A673 (cell line): ENCODE results near the gene SPRED3. TPM values are rescaled to one million over a fixed set of nuclear protein-coding genes. Genes with fewer than 3 reads are reported as not detected.
"Not testable (repeated sequence)": the region's sequence is repeated elsewhere in the genome, so short reads cannot be mapped to it uniquely, and the experiment has no call there.

Experiments
- BruUV-seq: library from RNA; stranded (reverse); fragments of 400-500 nt; replicated peaks from 2 replicates; lab custom pipeline; 2021; lab: Mats Ljungman, UMichigan
- CTCF ChIA-PET: fragments of 300-600 bp; sonication (Branson Sonifier 250); formaldehyde crosslinking; loops from one replicate; lab custom pipeline; 2022; ENCODE audit warnings: antibody characterized with exemption; lab: Charles Lee
- POLR2A ChIA-PET: fragments of 300-600 bp; sonication (Branson Sonifier 250); formaldehyde crosslinking; loops from one replicate; lab custom pipeline; 2022; ENCODE audit warnings: antibody characterized with exemption; ENCODE audit not compliant: low non-redundant PET; lab: Charles Lee
- DNase-seq: peaks from one replicate; pipeline ENCODE4 v3.0.0-alpha.2; 2015; ENCODE audit warnings: low spot score
- H3K27ac ChIP-seq: fragments of 200-600 bp; sonication (generic); 2 replicates; pipeline ENCODE4 v1.5.1; 2016; ENCODE audit warnings: mixed run types, low read depth, mild to moderate bottlenecking, mixed read lengths, antibody characterized with exemption, low read length; ENCODE audit not compliant: poor library complexity, severe bottlenecking
- H3K27me3 ChIP-seq: fragments of 200-600 bp; sonication (generic); replicated peaks from 2 replicates; pipeline ENCODE4 v1.6.1; 2017; ENCODE audit warnings: mixed run types, low read depth, mild to moderate bottlenecking, mixed read lengths, antibody characterized with exemption, low read length; ENCODE audit not compliant: insufficient read depth, poor library complexity
- H3K36me3 ChIP-seq: fragments of 200-600 bp; sonication (generic); 2 replicates; pipeline ENCODE4 v1.6.1; 2016; ENCODE audit warnings: mixed run types, mild to moderate bottlenecking, mixed read lengths, antibody characterized with exemption, low read length; ENCODE audit not compliant: insufficient read depth, poor library complexity, severe bottlenecking
- H3K4me1 ChIP-seq: fragments of 200-600 bp; sonication (generic); 2 replicates; pipeline ENCODE4 v1.6.1; 2017; ENCODE audit warnings: mixed run types, mild to moderate bottlenecking, mixed read lengths, antibody characterized with exemption, low read length; ENCODE audit not compliant: insufficient read depth, poor library complexity, severe bottlenecking
- H3K4me3 ChIP-seq: fragments of 200-600 bp; sonication (generic); 2 replicates; pipeline ENCODE4 v1.5.1; 2016; ENCODE audit warnings: low read depth, mixed run types, mild to moderate bottlenecking, mixed read lengths, low read length; ENCODE audit not compliant: poor library complexity, severe bottlenecking
- H3K9me3 ChIP-seq: fragments of 200-600 bp; sonication (generic); 2 replicates; pipeline ENCODE4 v1.6.1; 2016; ENCODE audit warnings: mixed run types, low read depth, mild to moderate bottlenecking, mixed read lengths, antibody characterized with exemption, low read length; ENCODE audit not compliant: poor library complexity, severe bottlenecking
- CTCF ChIP-seq: fragments of 300-800, 200-600 bp; sonication (generic); conservative IDR thresholded peaks from 2 replicates; pipeline ENCODE4 v1.5.1; 2017; ENCODE audit warnings: low read depth, mild to moderate bottlenecking, antibody characterized with exemption, low read length, moderate library complexity, mixed read lengths
- EZH2 ChIP-seq: fragments of 200-600 bp; sonication (generic); IDR thresholded peaks from 2 replicates; pipeline ENCODE4 v1.6.1; 2017; ENCODE audit warnings: borderline replicate concordance, low read depth, mild to moderate bottlenecking, mixed read lengths, antibody characterized with exemption, low read length; ENCODE audit not compliant: poor library complexity, severe bottlenecking
- intact Hi-C: fragments of 100-400 bp; cut with micrococcal nuclease; formaldehyde crosslinking; loops from one replicate; pipeline ENCODE4 v1.10.0; 2022; ENCODE audit not compliant: unreplicated experiment
- total RNA-seq: library from RNA; stranded (reverse); gene quantifications from 2 replicates; pipeline ENCODE4 v1.2.3, GENCODE V29; 2021

The SPRED3 gene
- total RNA-seq, 1 experiment from 2014 or later, result 6.2 TPM

- DNase-seq, result no peak
- Histone ChIP-seq H3K9me3 (no peaks in the 10 kb centered on the region), H3K4me3 (no peak overlapping the region), H3K27me3 (no peaks in the 10 kb centered on the region), H3K36me3 (no peaks in the 10 kb centered on the region), H3K27ac (no peak overlapping the region), H3K4me1 (no peaks in the 10 kb centered on the region)
- intact Hi-C loops, result loop anchor here (10.0 kb wide), 1 partner anchor 170 kb away; no protein-coding TSS in a partner anchor
- CTCF ChIA-PET, result no interaction called here
- POLR2A ChIA-PET, result no interaction called here
- BruUV-seq, result no TSS peak
- TF ChIP-seq CTCF (no peak), EZH2 (no peak)
These were observed 16.4 kb downstream of the SPRED3 start for GRCh38 chr19:38404858-38405257.

- no peak overlapping the region for H3K4me3 ChIP-seq
- ChIA-PET POLR2A (no interaction called here), CTCF (no interaction called here)
- intact Hi-C loops, result loop anchor here (10.0 kb wide), 1 partner anchor 170 kb away; no protein-coding TSS in a partner anchor
- H3K27ac ChIP-seq, result no peak overlapping the region
- no peak for DNase-seq
- TF ChIP-seq CTCF (no peak), EZH2 (no peak)
- no peaks in the 10 kb centered on the region for H3K4me1 ChIP-seq
- H3K27me3 ChIP-seq, result no peaks in the 10 kb centered on the region
- BruUV-seq, result no TSS peak
- H3K36me3 ChIP-seq, result no peaks in the 10 kb centered on the region
- no peaks in the 10 kb centered on the region for H3K9me3 ChIP-seq
These were observed 16.8 kb downstream of the SPRED3 start for GRCh38 chr19:38405276-38405675.

- no peak for DNase-seq
These were observed 21.2 kb downstream of the SPRED3 start for GRCh38 chr19:38409631-38410133.

GRCh38 chr19:38410407-38410806 is 21.9 kb downstream of the SPRED3 start:
- H3K27ac ChIP-seq, POLR2A ChIA-PET, CTCF ChIA-PET, intact Hi-C loops, H3K4me3 ChIP-seq, H3K27me3 ChIP-seq, H3K9me3 ChIP-seq, H3K36me3 ChIP-seq, BruUV-seq, DNase-seq, H3K4me1 ChIP-seq: not testable (repeated sequence)

More at GRCh38 chr19:38409631-38410133, 21.2 kb downstream of the SPRED3 start:
- TF ChIP-seq EZH2, result no peak
- TF ChIP-seq CTCF, result no peak
- H3K27me3 ChIP-seq, result no peaks in the 10 kb centered on the region
- BruUV-seq, result no TSS peak
- H3K4me1 ChIP-seq, result no peaks in the 10 kb centered on the region
- H3K4me3 ChIP-seq, result no peak overlapping the region
- H3K36me3 ChIP-seq, result no peaks in the 10 kb centered on the region
- H3K9me3 ChIP-seq, result no peaks in the 10 kb centered on the region
- ChIA-PET POLR2A (interaction anchor here (0.6 kb wide), 2 partner anchors 9 to 532 kb away, joined by 3 to 6 read pairs; no protein-coding TSS in a partner anchor), CTCF (no interaction called here)
- intact Hi-C loops, result loop anchor here (10.0 kb wide), 1 partner anchor 175 kb away; no protein-coding TSS in a partner anchor
- H3K27ac ChIP-seq, result no peak overlapping the region
